ENCODE data around the gene TMEM40.
"Not testable (repeated sequence)": the region's sequence is repeated elsewhere in the genome, so short reads cannot be mapped to it uniquely, and the experiment has no call there.

TMEM40 gene

GRCh38 chr3:12737833-12738232 lies 21.2 kb downstream of the TMEM40 start:
- Histone ChIP-seq H3K27me3 (no peaks in the 10 kb centered on the region), H3K9ac (no peak overlapping the region), H4K20me1 (no peaks in the 10 kb centered on the region), H3K4me1 (no peaks in the 10 kb centered on the region), H3K9me3 (no peaks in the 10 kb centered on the region), H3K27ac (no peak overlapping the region), H3K4me3 (no peak overlapping the region), H3K4me2 (no peak overlapping the region), H3K36me3 (no peaks in the 10 kb centered on the region)
- no peak for TF ChIP-seq Cebpa-rat (IDR thresholded peaks at IDR 0.05)

- H3K9me3 ChIP-seq, result no peaks in the 10 kb centered on the region
- no peak overlapping the region for H3K4me2 ChIP-seq
- H4K20me1 ChIP-seq, result no peaks in the 10 kb centered on the region
- no peak for TF ChIP-seq Cebpa-rat (IDR thresholded peaks at IDR 0.05)
- H3K27me3 ChIP-seq, result no peaks in the 10 kb centered on the region
- H3K9ac ChIP-seq, result no peak overlapping the region
- H3K27ac ChIP-seq, result no peak overlapping the region
- no peaks in the 10 kb centered on the region for H3K4me1 ChIP-seq
- H3K4me3 ChIP-seq, result no peak overlapping the region
- no peaks in the 10 kb centered on the region for H3K36me3 ChIP-seq
Measured at GRCh38 chr3:12737319-12737718, 21.7 kb downstream of the TMEM40 start.

GRCh38 chr3:12734960-12735359 lies 24.1 kb downstream of the TMEM40 start:
- Histone ChIP-seq H3K4me1 (peaks cover 9% of the 10 kb centered on the region), H3K27me3 (no peaks in the 10 kb centered on the region), H3K9ac (no peak overlapping the region), H4K20me1 (no peaks in the 10 kb centered on the region), H3K27ac (no peak overlapping the region), H3K4me3 (no peak overlapping the region), H3K36me3 (no peaks in the 10 kb centered on the region), H3K9me3 (no peaks in the 10 kb centered on the region), H3K4me2 (no peak overlapping the region)
- TF ChIP-seq Cebpa-rat (IDR thresholded peaks at IDR 0.05), result no peak

- no peaks in the 10 kb centered on the region for H3K9me3 ChIP-seq
- H3K27ac ChIP-seq, result no peak overlapping the region
- no peaks in the 10 kb centered on the region for H3K27me3 ChIP-seq
- no peak overlapping the region for H3K9ac ChIP-seq
- H4K20me1 ChIP-seq, result no peaks in the 10 kb centered on the region
- no peak for TF ChIP-seq Cebpa-rat (IDR thresholded peaks at IDR 0.05)
- peaks cover 20% of the 10 kb centered on the region for H3K4me1 ChIP-seq
- H3K36me3 ChIP-seq, result no peaks in the 10 kb centered on the region
- H3K4me3 ChIP-seq, result no peak overlapping the region
- H3K4me2 ChIP-seq, result no peak overlapping the region
Measured at GRCh38 chr3:12733566-12733965, 25.5 kb downstream of the TMEM40 start.

- Histone ChIP-seq H3K9ac (no peak overlapping the region), H4K20me1 (no peaks in the 10 kb centered on the region), H3K36me3 (no peaks in the 10 kb centered on the region), H3K4me1 (peaks cover 20% of the 10 kb centered on the region), H3K4me3 (no peak overlapping the region), H3K4me2 (no peak overlapping the region), H3K9me3 (no peaks in the 10 kb centered on the region), H3K27ac (no peak overlapping the region), H3K27me3 (no peaks in the 10 kb centered on the region)
- no peak for TF ChIP-seq Cebpa-rat (IDR thresholded peaks at IDR 0.05)
Measured at GRCh38 chr3:12730506-12731242, 28.4 kb downstream of the TMEM40 start.

- no peaks in the 10 kb centered on the region for H3K36me3 ChIP-seq
- H3K4me2 ChIP-seq, result peak overlapping the region; percentile 1
- TF ChIP-seq Cebpa-rat (IDR thresholded peaks at IDR 0.05), result no peak
- H3K27ac ChIP-seq, result no peak overlapping the region
- no peak overlapping the region for H3K4me3 ChIP-seq
- H3K4me1 ChIP-seq, result peaks cover 20% of the 10 kb centered on the region
- H3K9me3 ChIP-seq, result no peaks in the 10 kb centered on the region
- no peaks in the 10 kb centered on the region for H3K27me3 ChIP-seq
- no peaks in the 10 kb centered on the region for H4K20me1 ChIP-seq
- no peak overlapping the region for H3K9ac ChIP-seq
Measured at GRCh38 chr3:12729051-12729651, 29.9 kb downstream of the TMEM40 start.

- peaks cover 20% of the 10 kb centered on the region for H3K4me1 ChIP-seq
- H3K4me3 ChIP-seq, result no peak overlapping the region
- no peak overlapping the region for H3K27ac ChIP-seq
- no peak for TF ChIP-seq Cebpa-rat (IDR thresholded peaks at IDR 0.05)
- no peaks in the 10 kb centered on the region for H3K36me3 ChIP-seq
- H3K9ac ChIP-seq, result no peak overlapping the region
- no peaks in the 10 kb centered on the region for H3K27me3 ChIP-seq
- H3K9me3 ChIP-seq, result no peaks in the 10 kb centered on the region
- no peaks in the 10 kb centered on the region for H4K20me1 ChIP-seq
- H3K4me2 ChIP-seq, result no peak overlapping the region
Measured at GRCh38 chr3:12727937-12728336, 31.1 kb downstream of the TMEM40 start.

- H3K27ac ChIP-seq, result no peak overlapping the region
Measured at GRCh38 chr3:12727481-12727880, 31.6 kb downstream of the TMEM40 start.

GRCh38 chr3:12725436-12725835 lies 33.6 kb downstream of the TMEM40 start:
- peaks cover 16% of the 10 kb centered on the region for H3K4me1 ChIP-seq
- no peaks in the 10 kb centered on the region for H3K27me3 ChIP-seq
- H3K27ac ChIP-seq, result no peak overlapping the region
- no peak for TF ChIP-seq Cebpa-rat (IDR thresholded peaks at IDR 0.05)
- no peaks in the 10 kb centered on the region for H4K20me1 ChIP-seq
- no peaks in the 10 kb centered on the region for H3K9me3 ChIP-seq
- no peak overlapping the region for H3K9ac ChIP-seq
- no peaks in the 10 kb centered on the region for H3K36me3 ChIP-seq
- H3K4me2 ChIP-seq, result no peak overlapping the region
- no peak overlapping the region for H3K4me3 ChIP-seq

More at GRCh38 chr3:12727481-12727880, 31.6 kb downstream of the TMEM40 start:
- no peak for TF ChIP-seq Cebpa-rat (IDR thresholded peaks at IDR 0.05)
- no peak overlapping the region for H3K4me3 ChIP-seq
- no peaks in the 10 kb centered on the region for H3K9me3 ChIP-seq
- no peaks in the 10 kb centered on the region for H3K27me3 ChIP-seq
- no peaks in the 10 kb centered on the region for H3K36me3 ChIP-seq
- H4K20me1 ChIP-seq, result no peaks in the 10 kb centered on the region
- no peak overlapping the region for H3K4me2 ChIP-seq
- H3K9ac ChIP-seq, result no peak overlapping the region
- H3K4me1 ChIP-seq, result peaks cover 20% of the 10 kb centered on the region

- Histone ChIP-seq H3K4me2 (no peak overlapping the region), H3K27ac (no peak overlapping the region), H3K27me3 (no peaks in the 10 kb centered on the region), H3K4me1 (peaks cover 16% of the 10 kb centered on the region), H3K4me3 (no peak overlapping the region), H3K9ac (no peak overlapping the region), H3K36me3 (no peaks in the 10 kb centered on the region), H4K20me1 (no peaks in the 10 kb centered on the region), H3K9me3 (no peaks in the 10 kb centered on the region)
- TF ChIP-seq Cebpa-rat (IDR thresholded peaks at IDR 0.05), result no peak
Measured at GRCh38 chr3:12724794-12725193, 34.3 kb downstream of the TMEM40 start.

GRCh38 chr3:12723362-12723761 lies 35.7 kb downstream of the TMEM40 start:
- not testable (repeated sequence) for H3K4me1 ChIP-seq, H3K4me3 ChIP-seq, H4K20me1 ChIP-seq

More at GRCh38 chr3:12723362-12723761, 35.7 kb downstream of the TMEM40 start:
- H3K9me3 ChIP-seq, H3K4me2 ChIP-seq, H3K27ac ChIP-seq, H3K36me3 ChIP-seq, H3K9ac ChIP-seq, H3K27me3 ChIP-seq: not testable (repeated sequence)
